Stimulated activated CD4-positive, alpha-beta T cell treated with anti-CD3 and anti-CD28 coated beads, Interleukin-2, amount 100 ng/mL, for 24 hours (primary cell): Measurements from ENCODE around the gene NOPCHAP1.
"Not testable (repeated sequence)": the region's sequence is repeated elsewhere in the genome, so short reads cannot be mapped to it uniquely, and the experiment has no call there.

Experiments used
- DNase-seq, 2 donors: peaks; one replicate each; pipeline ENCODE4 v3.0.0-alpha.2; 2020

NOPCHAP1 gene, protein sequence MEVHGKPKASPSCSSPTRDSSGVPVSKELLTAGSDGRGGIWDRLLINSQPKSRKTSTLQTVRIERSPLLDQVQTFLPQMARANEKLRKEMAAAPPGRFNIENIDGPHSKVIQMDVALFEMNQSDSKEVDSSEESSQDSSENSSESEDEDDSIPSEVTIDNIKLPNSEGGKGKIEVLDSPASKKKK

DNA sequence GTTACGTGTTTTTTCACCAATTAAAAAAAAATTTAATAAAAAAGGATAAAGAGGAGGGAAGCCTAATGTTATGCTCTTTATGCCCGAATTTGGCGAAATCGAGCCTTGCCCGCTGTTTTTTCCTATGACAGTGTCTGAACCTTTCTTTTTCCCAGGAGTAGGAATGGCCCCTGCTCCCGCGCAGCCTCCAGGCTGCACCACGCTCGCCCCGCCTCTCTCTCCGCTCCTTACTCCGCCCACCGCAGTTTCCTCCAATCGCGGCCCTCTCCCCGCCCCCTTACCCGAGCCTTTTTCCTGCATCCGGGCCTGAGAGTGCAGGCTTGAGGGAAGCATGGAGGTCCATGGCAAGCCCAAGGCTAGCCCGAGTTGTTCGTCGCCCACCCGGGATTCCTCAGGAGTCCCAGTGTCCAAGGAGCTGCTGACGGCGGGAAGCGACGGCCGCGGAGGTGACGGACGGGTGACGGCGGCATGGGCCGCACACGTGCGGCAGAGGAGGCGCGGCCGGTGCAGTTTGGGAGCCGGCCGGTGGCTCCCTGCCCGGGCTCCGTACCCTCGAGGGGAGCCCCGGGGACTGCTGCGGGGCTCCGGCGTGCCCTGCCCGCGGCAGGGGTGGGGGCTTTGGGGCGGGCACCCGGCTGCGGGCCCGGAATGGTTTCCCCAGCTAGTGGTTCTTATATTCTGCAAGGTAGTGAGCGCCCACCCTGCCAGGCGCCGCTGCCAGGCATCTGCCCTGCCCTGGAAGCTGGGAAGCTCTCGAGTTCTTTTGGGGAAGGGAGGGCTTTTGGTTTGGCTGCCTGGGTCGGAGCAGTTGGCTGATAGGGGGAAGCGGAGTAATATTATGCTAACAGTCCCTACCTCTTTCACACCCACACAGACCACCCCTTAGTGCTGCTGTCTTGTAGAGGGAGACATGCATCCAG lies at the start of gene NOPCHAP1:
NOPCHAP1 (plus strand) TSS at position 295 of the 920 bp plus-strand sequence; CDS start at position 332, 37 bp downstream.
- peak; percentile 90 to 93 for DNase-seq

DNA sequence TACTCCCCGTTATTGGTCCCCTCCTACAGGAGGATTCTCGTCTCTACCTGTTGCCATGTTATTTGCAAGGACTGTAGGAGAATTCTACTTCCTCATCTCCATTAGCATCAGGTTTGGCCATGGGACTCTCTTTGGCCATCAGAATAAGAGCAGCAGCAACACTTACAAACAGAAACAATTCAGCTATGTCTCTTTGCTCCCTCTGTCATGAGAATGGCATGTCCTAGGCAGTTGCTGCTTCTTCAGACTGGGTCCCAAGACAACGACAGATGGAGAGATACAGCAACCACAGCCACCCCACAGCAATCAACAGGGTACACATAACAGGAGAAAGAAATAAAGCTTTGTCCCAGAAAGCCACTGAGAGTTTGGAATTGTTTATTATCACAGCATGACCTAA lies 47.7 kb upstream of the NOPCHAP1 start:
- DNase-seq: no peak

DNA sequence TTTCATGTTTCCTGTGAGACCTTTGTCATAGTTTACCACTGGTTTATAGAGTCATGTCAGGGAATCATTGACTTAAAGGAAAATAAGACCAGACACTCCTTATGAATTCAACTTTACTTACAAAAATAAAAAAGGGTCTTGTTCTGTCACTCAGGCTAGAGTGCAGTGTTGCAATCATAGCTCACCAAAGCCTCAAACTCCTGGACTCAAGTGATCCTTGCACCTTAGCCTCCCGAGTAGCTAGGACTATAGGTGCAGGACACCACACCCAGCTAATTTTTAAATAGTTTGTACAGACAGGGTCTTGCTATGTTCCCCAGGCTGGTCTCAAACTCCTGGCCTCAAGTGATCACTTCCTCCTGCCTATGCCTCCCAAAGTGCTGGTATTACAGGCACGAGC lies 47.0 kb upstream of the NOPCHAP1 start:
- DNase-seq: no peak

DNA sequence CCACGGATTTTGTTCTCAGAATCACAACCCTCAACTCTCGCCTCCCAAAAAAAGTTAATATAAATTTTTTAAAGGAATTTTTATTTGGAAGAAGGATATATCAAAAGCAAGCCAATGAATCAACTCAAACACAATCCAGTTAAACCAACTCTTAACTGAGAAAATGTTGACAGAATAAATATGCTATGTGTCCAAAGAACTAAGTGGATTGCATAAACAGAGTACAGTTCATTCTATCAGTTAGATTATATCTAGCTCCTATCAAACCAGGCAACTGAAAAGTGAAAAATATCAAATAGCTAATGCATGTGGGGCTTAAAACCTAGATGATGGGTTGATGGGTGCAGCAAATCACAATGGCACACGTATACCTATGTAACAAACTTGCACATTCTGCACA lies 44.7 kb upstream of the NOPCHAP1 start:
- no peak for DNase-seq

DNA sequence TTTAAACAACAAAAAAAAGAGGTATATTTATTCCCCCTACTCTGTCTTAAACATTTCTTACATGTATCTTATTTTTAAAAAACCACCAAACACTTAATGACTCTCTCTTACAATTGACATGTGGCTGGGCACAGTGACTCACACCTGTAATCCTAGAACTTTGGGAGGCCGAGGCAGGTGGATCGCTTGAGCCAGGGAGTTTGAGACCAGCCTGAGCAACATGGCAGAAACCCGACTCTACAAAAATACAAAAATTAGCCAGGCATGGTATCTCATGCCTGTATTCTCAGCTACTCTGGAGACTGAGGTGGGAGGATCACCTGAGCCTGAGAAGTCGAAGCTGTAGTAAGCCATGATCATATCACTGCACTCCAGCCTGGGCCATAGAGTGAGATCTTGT lies 44.0 kb upstream of the NOPCHAP1 start:
- no peak for DNase-seq

DNA sequence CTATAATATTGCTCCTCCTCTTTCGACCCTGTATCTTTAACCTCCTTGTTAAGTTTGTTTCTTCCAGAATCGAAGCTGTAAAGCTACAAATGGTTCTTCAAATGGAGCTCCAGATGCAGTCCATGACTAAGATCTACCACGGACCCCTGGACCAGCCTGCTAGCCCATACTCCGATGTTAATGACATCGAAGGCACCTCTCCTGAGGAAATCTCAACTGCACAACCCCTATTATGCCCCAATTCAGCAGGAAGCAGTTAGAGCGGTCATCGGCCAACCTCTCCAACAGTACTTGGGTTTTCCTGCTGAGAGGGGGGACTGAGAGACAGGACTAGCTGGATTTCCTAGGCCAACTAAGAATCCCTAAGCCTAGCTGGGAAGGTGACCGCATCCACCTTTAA lies 42.7 kb upstream of the NOPCHAP1 start:
- DNase-seq: not testable (repeated sequence)

DNA sequence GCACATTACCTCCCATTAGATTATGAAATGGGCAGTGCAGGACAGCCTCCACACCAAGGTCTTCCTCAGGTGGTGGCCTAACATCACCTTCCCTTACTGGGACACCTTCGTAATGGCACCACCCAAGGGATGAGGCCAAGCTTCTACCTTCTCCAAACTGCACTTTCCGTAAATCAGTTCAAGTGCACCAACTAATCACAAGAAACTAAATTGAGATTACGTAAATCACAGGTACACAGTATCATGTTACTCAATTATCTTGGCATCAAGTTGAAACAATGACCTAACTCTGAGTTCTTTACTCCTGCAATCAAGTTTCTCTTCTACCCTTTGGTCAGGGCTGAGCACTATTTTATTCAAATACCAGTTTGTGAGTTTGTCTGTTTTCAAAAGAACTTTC lies 41.9 kb upstream of the NOPCHAP1 start:
- no peak for DNase-seq

DNA sequence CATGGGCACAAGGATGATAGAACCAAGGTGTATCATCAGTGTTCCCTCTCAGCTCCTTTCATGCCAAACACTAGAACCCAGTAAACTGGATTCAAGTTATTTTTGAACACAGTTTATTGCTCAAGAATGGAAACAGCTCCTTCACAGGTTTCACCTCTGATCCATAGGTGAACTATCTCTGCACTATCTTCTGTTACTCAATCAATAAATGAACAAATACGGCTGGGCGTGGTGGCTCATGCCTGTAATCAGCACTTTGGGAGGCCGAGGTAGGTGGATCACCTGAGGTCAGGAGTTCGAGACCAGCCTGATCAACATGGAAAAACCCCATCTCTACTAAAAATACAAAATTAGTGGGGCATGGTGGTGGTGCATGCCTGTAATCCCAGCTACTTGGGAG lies 37.4 kb upstream of the NOPCHAP1 start:
- DNase-seq: not testable (repeated sequence)

DNA sequence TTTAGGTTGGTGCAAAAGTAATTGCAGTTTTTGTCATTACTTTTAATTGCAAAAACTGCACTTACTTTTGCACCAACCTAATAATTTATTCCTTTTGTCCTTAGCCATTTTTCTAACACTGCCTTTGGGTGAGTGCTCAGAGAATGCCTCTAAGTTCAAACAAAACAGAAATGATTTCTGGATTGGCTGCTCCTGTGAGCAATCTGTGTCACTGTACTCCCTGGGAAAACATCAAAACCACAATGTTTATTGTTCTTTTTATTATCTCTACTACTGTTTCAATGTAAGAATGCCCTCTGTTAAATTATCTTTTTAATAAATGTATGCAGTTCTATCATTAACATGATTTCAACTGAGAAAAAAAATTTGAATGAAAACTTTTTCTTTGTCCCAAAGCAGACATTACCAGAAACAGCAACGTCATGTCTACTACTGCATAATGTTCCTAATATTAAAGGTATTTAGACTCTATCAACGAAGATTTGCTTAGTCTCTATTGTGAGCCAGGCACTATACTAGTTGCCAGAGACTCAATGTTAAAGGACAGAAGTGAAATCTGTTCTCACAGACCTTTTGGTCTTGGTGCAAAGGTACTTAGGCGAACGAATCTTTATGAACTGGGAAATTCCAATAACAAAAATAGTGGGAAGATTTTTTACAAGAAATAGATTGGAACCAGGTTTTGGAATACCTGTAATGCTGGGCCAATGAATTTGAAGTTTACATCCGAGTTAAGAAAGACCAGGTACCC lies 34.2 kb upstream of the NOPCHAP1 start:
- no peak for DNase-seq

DNA sequence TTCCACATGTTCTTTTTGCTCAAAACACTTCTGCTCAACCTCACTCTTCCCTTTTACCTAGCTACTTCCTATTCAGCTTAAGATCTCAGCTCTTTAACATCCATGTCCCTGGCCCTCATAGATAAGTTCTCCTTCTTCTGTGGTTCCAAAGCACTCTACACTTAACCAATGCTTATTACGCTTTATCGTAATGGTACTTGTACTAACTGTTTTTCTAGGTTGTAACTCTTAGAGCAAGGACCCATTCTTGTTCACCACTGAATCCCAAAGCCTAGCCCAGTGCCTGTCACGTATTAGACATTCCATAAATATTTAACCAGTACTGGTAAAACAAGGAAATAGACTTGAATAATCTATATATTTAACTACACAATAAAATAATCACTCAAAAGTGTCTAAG lies 33.3 kb upstream of the NOPCHAP1 start:
- DNase-seq: no peak

DNA sequence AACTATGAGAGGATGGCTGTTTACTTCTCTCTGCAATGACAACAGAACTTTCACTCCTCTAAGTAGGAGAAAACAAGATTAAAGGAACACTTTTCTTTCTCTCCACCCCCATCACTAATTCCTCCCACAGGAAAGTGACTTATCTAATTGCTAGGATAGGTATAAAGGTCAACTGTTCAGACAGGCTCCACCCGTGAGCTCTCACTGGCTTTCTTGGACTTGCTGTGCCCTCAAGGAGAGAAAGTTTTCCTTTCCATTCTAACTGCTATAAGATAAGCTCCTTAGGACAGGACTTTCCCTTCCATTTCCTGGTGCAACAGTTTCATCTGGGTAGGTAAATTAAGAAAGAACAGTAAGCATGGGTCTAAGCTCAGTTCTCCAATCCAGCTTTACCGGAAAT lies 32.8 kb upstream of the NOPCHAP1 start:
- DNase-seq: no peak

DNA sequence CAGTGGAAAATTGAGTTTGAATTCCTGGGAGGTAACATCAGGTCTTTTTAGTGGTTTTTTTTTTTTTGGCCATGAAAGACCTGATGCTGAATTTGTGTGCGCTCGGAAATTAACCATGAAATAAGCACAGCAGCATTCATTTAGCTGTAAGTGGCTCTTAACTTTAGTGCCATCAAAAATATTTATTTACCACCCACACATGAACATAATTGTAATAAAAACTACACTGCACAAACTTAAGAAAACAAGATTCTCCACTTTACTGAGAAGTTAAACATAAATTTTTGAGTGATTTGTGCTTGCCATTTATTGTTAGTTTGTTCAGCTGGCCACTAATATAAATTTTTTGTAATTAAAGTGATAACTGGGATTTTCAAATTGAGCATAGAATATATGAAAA lies 30.4 kb upstream of the NOPCHAP1 start:
- DNase-seq: no peak

DNA sequence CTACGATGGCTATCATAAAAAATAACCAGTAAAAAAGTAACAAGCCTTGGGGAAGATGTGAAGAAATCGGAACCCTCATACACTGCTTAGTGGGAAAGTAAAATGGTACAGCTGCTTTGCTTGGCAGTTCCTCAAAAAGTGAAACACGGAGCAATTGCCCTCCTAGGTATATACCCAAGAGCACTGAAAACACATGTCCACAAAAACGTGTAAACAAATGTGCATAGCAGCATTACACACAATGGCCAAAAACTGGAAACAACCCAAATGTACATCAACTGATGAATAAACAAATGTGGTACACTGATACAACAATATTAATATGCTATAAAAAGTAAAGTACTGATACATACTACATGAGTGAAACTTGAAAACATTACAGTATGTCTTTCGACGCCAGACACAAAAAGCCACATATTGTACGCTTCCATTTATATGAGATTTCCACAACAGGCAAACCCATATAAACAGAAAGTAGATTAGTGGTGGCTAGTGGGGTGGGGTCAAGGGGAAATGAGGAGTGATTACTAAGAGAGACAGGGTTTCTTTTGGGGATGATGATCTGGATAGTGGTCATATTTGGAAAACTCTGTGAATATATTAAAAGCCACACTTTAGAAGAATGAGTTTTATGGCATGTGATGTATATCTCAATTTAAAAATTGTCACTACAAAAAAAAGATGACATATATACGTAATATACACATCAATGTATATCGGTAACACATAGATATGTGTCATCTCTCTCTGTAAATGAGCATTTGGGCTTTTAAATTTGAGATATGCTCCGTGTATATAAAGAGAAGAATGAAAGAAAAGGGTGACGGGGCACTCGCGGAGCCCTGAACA lies 29.0 kb upstream of the NOPCHAP1 start:
- DNase-seq: no peak

DNA sequence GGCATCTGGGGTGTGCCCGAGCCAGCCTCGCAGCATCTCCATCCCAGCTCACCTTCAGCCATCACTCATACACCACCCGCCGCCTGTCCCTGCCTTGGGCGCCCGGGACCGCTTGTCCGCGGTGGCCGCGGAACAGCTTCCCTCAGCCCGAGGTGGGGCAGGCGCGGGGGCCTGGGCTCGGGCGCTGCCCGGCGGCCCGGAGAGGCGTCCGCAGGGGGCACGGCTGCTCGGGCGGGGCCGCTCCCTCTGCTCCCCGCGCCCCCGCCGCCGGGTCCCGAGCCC lies 28.5 kb upstream of the NOPCHAP1 start:
- peak; percentile 39 to 41 for DNase-seq

DNA sequence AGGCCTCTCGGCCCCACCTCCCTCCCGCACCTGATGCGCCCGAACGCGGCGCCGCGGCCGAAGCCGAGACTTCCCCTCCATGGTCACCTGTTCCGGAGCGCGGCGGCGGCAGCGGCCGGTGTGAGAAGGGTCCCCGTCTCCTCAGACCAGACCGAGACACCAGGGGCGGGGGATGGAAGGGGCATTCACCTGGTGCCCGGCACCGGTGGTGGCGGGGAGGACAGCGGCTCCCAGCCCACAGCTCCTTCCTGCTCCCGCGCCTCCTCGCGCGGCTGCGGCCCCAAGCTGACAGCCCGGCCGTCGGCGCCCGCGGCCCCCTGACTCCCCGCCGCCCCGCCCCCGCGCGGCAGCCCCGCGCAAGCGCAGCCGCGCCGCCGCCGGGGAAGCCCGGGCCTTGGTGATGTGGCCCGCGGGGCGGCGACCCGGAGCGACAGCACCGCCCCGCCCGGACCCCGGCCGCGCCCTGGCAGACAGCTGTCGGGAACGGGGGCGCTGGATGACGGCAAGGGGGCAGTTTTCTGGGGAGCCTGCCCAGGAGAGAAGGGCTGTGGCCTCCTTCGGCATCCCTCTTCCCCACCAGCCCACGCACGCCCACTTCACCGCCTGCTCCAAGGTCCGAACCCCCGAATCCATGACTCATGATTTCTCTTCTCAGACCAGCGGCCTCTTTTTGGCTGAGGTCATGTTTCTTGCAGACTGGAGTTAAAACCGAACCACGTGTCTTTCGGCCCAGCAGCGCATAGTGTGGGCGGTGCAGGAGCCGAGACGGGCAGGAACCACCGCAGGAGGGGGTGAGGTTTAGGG lies 27.9 kb upstream of the NOPCHAP1 start, which contains the start of gene SLC41A2:
SLC41A2 (minus strand) TSS at position 290 of the 804 bp plus-strand sequence. CDS start 29,763 bp downstream, outside the sequence.
- peak; percentile 77 to 79 for DNase-seq

DNA sequence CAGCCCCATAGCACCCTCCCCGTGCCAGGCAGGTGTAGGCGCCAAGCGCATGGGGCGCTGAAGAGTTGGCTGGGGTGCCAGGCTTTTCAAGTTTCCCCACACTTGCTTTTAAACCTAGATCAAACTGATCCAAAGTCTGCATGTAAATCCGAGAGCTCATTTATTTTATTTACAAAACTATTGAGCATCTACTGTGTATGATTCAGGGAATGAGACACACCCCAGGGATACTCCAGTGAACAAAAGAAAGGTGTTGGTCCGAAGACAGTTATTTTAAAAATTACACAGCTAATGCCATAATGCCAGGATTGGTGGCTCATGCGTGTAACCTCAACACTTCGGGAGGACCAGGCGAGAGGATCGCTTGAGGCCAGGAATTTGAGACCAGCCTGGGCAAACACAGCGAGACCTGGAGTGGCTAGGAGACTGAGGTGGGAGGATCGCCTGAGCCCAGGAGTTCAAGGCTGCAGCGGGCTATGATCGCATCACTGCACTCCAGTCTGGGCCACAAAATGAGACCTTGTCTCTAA lies 27.2 kb upstream of the NOPCHAP1 start:
- DNase-seq: peak in 1 of 2 donors; percentile 6

DNA sequence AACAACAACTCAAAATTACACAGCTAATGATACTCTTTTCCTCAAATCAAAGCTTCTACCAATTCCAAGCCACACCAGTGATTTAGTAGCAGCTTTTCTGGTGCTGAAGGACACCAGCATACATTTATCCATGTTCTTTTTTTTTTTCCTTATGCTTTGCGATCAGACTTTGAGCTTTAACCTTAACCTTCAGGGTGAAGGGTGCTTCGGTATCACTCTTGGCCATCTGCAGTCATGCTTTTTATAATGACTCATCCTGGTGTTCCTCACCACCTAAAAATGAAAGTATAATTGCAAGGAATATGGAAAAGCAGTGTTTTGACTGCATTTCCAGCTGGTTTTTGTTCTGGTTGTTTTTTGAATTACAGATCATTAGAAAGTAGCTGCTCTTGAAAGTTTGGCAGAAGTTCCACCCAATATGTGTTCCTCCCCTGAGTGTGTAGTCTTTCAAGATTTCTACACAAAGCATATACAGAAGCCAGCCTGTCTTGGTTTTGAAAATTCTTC lies 26.7 kb upstream of the NOPCHAP1 start:
- no peak for DNase-seq

DNA sequence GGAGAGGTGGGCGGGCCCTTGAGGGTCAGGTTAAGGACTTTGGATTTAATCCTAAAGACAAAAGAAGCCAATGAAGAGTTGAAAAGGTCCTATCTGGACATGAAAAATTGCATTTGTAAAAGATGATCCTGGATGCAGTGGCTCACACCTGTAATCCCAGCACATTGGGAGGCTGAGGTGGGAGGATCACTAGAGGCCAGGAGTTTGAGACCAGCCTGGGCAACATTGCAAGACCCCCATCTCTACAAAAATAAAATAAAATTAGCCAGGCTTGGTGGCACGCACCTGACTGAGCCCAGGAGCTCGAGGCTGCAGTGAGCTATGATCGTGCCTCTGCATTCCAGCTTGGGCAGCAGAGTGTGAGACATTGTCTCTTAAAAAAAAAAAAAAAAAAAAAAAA lies 25.7 kb upstream of the NOPCHAP1 start:
- no peak for DNase-seq

DNA sequence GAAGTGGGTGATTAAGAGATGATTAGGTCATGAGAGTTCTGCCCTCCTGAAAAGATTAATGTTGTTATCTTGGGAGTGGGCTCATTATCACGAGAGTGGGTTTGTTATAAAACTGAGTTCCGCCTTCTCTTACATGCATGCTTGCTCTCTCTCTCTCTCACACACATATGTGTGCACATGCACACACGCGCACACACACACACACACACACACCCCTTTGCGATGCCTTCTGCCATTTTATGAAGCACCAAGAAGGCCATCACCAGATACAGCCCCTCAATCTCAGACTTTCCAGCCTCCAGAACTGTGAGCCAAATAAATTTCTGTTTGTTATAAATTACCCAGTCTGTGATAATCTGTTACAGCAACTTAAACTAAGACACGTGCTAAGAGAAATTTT lies 22.4 kb upstream of the NOPCHAP1 start:
- DNase-seq: no peak

DNA sequence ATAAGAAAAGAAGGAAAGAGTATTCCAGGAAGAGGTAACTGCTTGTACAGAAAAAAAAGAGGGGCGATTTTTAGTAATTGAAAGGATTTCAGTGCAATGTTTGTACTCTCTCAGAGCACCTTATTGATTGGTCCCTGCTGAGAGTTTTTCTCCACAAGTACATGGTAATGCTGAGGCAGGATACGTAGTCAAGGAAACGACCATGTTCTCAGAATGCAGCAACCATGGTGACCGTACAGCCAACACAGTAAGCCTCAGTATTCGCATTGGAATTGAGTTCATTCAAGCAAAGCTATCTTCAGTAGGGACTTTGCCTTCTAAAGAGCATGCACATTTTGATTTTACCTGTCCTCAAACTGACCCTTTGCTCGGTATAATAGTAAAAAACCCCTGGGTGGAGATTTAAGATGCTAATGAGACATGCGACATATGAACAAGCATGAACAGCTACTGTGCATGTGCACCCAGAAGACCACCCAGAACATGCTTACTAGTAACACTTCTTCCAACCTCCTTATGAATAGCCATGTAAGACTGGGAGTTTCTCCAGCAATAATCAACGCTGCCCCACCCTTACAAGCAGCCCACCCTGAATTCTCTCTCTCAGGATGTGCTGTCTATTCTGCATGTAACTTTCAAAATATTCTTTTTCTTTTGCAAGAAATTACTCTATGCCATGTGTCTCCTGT lies 21.8 kb upstream of the NOPCHAP1 start:
- no peak for DNase-seq

DNA sequence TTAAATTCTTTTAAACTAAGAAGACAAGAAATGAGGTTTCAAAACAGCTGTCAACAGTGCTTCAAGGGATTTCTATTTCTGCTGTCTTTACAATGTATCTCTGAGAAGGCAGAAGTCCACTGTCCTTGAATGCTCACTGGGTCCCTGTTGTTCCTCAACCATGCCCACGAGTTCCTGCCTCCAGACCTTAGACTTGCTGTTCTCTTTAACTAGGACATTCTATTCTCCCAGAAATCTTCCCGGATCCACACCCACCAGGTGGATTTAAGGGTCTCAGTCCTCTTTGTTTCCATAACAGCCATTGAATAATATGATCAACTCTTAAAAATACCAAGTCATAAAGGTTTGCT lies 21.3 kb upstream of the NOPCHAP1 start:
- no peak for DNase-seq
